GM12878 (cell line): ENCODE results near the gene SULT2A1. TPM values are rescaled to one million over a fixed set of nuclear protein-coding genes. Genes with fewer than 3 reads are reported as not detected.

Experiments
- ATAC-seq: fragments of 200-7000 bp; cut with Tn5 transposase; 3 replicates; pipeline ENCODE4 v1.9.1; 2020; ENCODE audit warnings: mild to moderate bottlenecking, moderate library complexity
- BruUV-seq: library from RNA; stranded (reverse); fragments of 400-500 nt; replicated peaks from 2 replicates; lab custom pipeline; 2021; lab: Mats Ljungman, UMichigan
- CTCF ChIA-PET: fragments of 300-600 bp; sonication (Branson Sonifier 250); formaldehyde crosslinking; extraction: SDS; loops from one replicate; lab custom pipeline; 2021; ENCODE audit warnings: inconsistent platforms; lab: Yijun Ruan, JAX
- POLR2A ChIA-PET: fragments of 350-600 bp; formaldehyde crosslinking; extraction: SDS; loops from one replicate; lab custom pipeline; 2021; ENCODE audit warnings: inconsistent platforms; lab: Charles Lee
- RAD21 ChIA-PET: fragments of 300-600 bp; sonication (Branson Sonifier 250); formaldehyde crosslinking; loops from one replicate; lab custom pipeline; 2023; ENCODE audit warnings: antibody characterized with exemption; ENCODE audit not compliant: unreplicated experiment; lab: Charles Lee
- SMC1A ChIA-PET: fragments of 300-600 bp; sonication (Branson Sonifier 250); formaldehyde crosslinking; loops from one replicate; lab custom pipeline; 2023; ENCODE audit not compliant: unreplicated experiment, uncharacterized antibody; lab: Charles Lee
- DNase-seq: peaks from one replicate; pipeline ENCODE4 v3.0.0-alpha.2; 2011; ENCODE audit warnings: low read depth, low spot score
- FAIRE-seq: peaks from 3 replicates; lab custom pipeline; 2011; peaks lifted over from hg19 to GRCh38; lab: Jason Lieb, UNC
- H2AFZ ChIP-seq: 2 replicates; pipeline ENCODE4 v1.6.0; 2011; ENCODE audit warnings: low read depth, low read length, control low read depth; ENCODE audit not compliant: control insufficient read depth
- H3K27ac ChIP-seq: 2 replicates; pipeline ENCODE4 v1.5.1; 2011; ENCODE audit warnings: control low read depth; ENCODE audit not compliant: control insufficient read depth, insufficient read depth
- H3K27me3 ChIP-seq, 2 experiments: replicated peaks in 1 of 2; 2 replicates each; pipeline versions ENCODE4 v1.6.0 to v1.6.1; 2011; ENCODE audit warnings: low read length in 1 of 2; ENCODE audit not compliant: control insufficient read depth in 2 of 2, insufficient read depth in 2 of 2
- H3K36me3 ChIP-seq, 2 experiments: 2 replicates each; pipeline ENCODE4 v1.5.1; 2011; ENCODE audit warnings: low read length in 1 of 2; ENCODE audit not compliant: control insufficient read depth in 2 of 2, insufficient read depth in 2 of 2
- H3K4me1 ChIP-seq: 2 replicates; pipeline ENCODE4 v1.6.1; 2011; ENCODE audit warnings: mild to moderate bottlenecking, low read length, moderate library complexity, mixed read lengths; ENCODE audit not compliant: control insufficient read depth, insufficient read depth
- H3K4me2 ChIP-seq: 2 replicates; pipeline ENCODE4 v1.6.0; 2011; ENCODE audit warnings: control low read depth; ENCODE audit not compliant: control insufficient read depth, insufficient read depth
- H3K4me3 ChIP-seq: fragments of 200-600 bp; sonication (generic); 2 replicates; pipeline ENCODE4 v1.5.1; 2016
- H3K79me2 ChIP-seq: 2 replicates; pipeline ENCODE4 v1.6.0; 2011; ENCODE audit warnings: low read length; ENCODE audit not compliant: control insufficient read depth, insufficient read depth
- H3K9ac ChIP-seq: 2 replicates; pipeline ENCODE4 v1.8.0; 2011; ENCODE audit warnings: low read length, control low read depth, mixed read lengths; ENCODE audit not compliant: control insufficient read depth, insufficient read depth
- H3K9me3 ChIP-seq: replicated peaks from 3 replicates; pipeline ENCODE4 v1.5.1; 2011; ENCODE audit warnings: mild to moderate bottlenecking, low read length; ENCODE audit not compliant: control insufficient read depth, insufficient read depth
- H4K20me1 ChIP-seq: 2 replicates; pipeline ENCODE4 v1.6.0; 2011; ENCODE audit not compliant: control insufficient read depth, insufficient read depth
- ATF7 ChIP-seq: fragments of 450-650 bp; IDR thresholded peaks from 2 replicates; pipeline ENCODE4 v1.6.1; 2016; ENCODE audit warnings: low read depth, mild to moderate bottlenecking
- ESRRA ChIP-seq: IDR thresholded peaks from 2 replicates; pipeline ENCODE4 v1.6.1; 2012; ENCODE audit warnings: mild to moderate bottlenecking, low read length, improper control_type of control experiment
- HDAC2 ChIP-seq: fragments of 200-600 bp; sonication (generic); IDR thresholded peaks from 2 replicates; pipeline ENCODE4 v1.6.1; 2017
- NBN ChIP-seq: fragments of 450-650 bp; IDR thresholded peaks from 2 replicates; pipeline ENCODE4 v1.6.1; 2016
- NFYB ChIP-seq: IDR thresholded peaks from 2 replicates; pipeline ENCODE4 v1.6.1; 2011; ENCODE audit warnings: low read depth, mild to moderate bottlenecking, low read length, improper control_type of control experiment, moderate library complexity; ENCODE audit not compliant: insufficient read depth
- PAX5 ChIP-seq: IDR thresholded peaks from 2 replicates; pipeline ENCODE4 v1.6.1; 2011; ENCODE audit warnings: low read depth, low read length, borderline replicate concordance
- SP1 ChIP-seq: IDR thresholded peaks from one replicate; pipeline ENCODE4 v1.6.1; 2011; ENCODE audit warnings: low read depth, low read length
- SUZ12 ChIP-seq: fragments of 200-600 bp; sonication (generic); IDR thresholded peaks from one replicate; pipeline ENCODE4 v1.6.1; 2018; ENCODE audit warnings: antibody characterized with exemption, mild to moderate bottlenecking; ENCODE audit not compliant: unreplicated experiment
- ZNF217 ChIP-seq: fragments of 450-650 bp; IDR thresholded peaks from 2 replicates; pipeline ENCODE4 v1.6.1; 2017; ENCODE audit warnings: antibody characterized with exemption, mild to moderate bottlenecking
- ZNF622 ChIP-seq: fragments of 450-650 bp; IDR thresholded peaks from 2 replicates; pipeline ENCODE4 v1.6.1; 2017; ENCODE audit warnings: mild to moderate bottlenecking, inconsistent platforms
- WGBS: methylation state at CpG from one replicate; pipeline ENCODE4 v1.1.6; 2016; ENCODE audit warnings: low lambda C conversion rate; ENCODE audit not compliant: insufficient replicate concordance, insufficient coverage; ENCODE audit errors: missing lambda C conversion rate; 5-methylcytosine and 5-hydroxymethylcytosine counted together
- in situ Hi-C: fragments of 300-500 bp; cut with MboI; formaldehyde crosslinking; loops from 9 replicates; pipeline ENCODE4 v1.14.3; 2018; ENCODE audit warnings: mixed read lengths
- intact Hi-C: fragments of 100-400 bp; cut with micrococcal nuclease; formaldehyde crosslinking; loops from one replicate; pipeline ENCODE4 v1.14.2; 2022; ENCODE audit not compliant: unreplicated experiment
- polyA plus RNA-seq, 11 experiments: library from polyadenylated mRNA; depleted of rRNA in 4 of 11; unstranded in 6 of 11; stranded (reverse) in 5 of 11; fragments of >200 nt; fragmentation: Nextera tagmentation in 4 of 11; fragmentation: Illumina TruSeq in 1 of 11; extraction: Ambion mirVana in 4 of 11; extraction: Trizol in 1 of 11; gene quantifications; 1 replicate in 1 of 11; 2 replicates in 10 of 11; pipeline versions ENCODE4 v1.2.1 to v1.2.3, GENCODE V29; 2011 to 2016; ENCODE audit warnings: inconsistent platforms in 2 of 11, missing spikeins in 2 of 11, low read depth in 1 of 11
- total RNA-seq, 4 experiments: library from RNA; depleted of rRNA in 3 of 4; stranded (reverse); fragments of >200 nt in 3 of 4; fragmentation: Illumina TruSeq in 1 of 4; extraction: Trizol in 1 of 4; gene quantifications; 2 replicates each; pipeline versions ENCODE4 v1.2.1 to v1.2.3, GENCODE V29; 2013 to 2021
- TF ChIP-seq, protein P1 (sequence below): fragments of 450-650 bp; IDR thresholded peaks from 2 replicates; pipeline ENCODE4 v1.6.1; 2016; ENCODE audit warnings: mild to moderate bottlenecking, moderate library complexity, borderline replicate concordance
- TF ChIP-seq, protein P2 (sequence below): IDR thresholded peaks from 2 replicates; pipeline ENCODE4 v1.6.1; 2011; ENCODE audit warnings: low read depth, mild to moderate bottlenecking, low read length, moderate library complexity, borderline replicate concordance; ENCODE audit errors: extremely low read depth
- TF ChIP-seq, protein P3 (sequence below): fragments of 150-350 bp; IDR thresholded peaks from 2 replicates; pipeline ENCODE4 v1.6.1; 2014; ENCODE audit warnings: mild to moderate bottlenecking, low read depth, low read length
- TF ChIP-seq, protein P4 (sequence below): IDR thresholded peaks from 2 replicates; pipeline ENCODE4 v1.6.1; 2011; ENCODE audit warnings: low read depth, low read length, improper control_type of control experiment, borderline replicate concordance

SULT2A1 gene
- total and polyA plus RNA-seq, 10 of the 15 experiments (the other 5 are each of a cell fraction or from before 2014, with no cell fraction given) = 0.13 TPM; not detected in 9

DNA sequence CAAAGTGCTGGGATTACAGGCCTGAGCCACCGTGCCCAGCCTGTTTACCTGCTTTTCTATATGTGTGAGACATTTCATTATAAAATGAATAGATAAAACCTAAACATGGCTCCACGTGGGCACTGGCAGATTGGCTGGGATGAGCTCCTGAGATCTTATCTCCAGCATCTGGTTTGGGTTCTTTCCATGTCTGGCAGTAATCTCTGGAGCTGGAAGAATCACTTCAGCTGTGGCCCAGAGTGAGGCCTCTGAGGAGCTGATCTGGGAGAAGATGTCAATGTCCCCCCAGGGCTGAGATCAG is 5.5 kb upstream of the SULT2A1 start:
- Histone ChIP-seq H4K20me1 (no peaks in the 10 kb centered on the region), H3K9ac (no peak overlapping the region), H3K4me1 (no peaks in the 10 kb centered on the region), H3K79me2 (no peaks in the 10 kb centered on the region), H3K27ac (no peak overlapping the region), H3K9me3 (no peaks in the 10 kb centered on the region; the same call in 2 of the 3 replicates)
- RAD21 ChIA-PET = no interaction called here
- POLR2A ChIA-PET = no interaction called here
- CTCF ChIA-PET = no interaction called here
- BruUV-seq = no TSS peak
- TF ChIP-seq, protein P1, sequence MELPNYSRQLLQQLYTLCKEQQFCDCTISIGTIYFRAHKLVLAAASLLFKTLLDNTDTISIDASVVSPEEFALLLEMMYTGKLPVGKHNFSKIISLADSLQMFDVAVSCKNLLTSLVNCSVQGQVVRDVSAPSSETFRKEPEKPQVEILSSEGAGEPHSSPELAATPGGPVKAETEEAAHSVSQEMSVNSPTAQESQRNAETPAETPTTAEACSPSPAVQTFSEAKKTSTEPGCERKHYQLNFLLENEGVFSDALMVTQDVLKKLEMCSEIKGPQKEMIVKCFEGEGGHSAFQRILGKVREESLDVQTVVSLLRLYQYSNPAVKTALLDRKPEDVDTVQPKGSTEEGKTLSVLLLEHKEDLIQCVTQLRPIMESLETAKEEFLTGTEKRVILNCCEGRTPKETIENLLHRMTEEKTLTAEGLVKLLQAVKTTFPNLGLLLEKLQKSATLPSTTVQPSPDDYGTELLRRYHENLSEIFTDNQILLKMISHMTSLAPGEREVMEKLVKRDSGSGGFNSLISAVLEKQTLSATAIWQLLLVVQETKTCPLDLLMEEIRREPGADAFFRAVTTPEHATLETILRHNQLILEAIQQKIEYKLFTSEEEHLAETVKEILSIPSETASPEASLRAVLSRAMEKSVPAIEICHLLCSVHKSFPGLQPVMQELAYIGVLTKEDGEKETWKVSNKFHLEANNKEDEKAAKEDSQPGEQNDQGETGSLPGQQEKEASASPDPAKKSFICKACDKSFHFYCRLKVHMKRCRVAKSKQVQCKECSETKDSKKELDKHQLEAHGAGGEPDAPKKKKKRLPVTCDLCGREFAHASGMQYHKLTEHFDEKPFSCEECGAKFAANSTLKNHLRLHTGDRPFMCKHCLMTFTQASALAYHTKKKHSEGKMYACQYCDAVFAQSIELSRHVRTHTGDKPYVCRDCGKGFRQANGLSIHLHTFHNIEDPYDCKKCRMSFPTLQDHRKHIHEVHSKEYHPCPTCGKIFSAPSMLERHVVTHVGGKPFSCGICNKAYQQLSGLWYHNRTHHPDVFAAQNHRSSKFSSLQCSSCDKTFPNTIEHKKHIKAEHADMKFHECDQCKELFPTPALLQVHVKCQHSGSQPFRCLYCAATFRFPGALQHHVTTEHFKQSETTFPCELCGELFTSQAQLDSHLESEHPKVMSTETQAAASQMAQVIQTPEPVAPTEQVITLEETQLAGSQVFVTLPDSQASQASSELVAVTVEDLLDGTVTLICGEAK = no peak
- TF ChIP-seq ZNF622 = no peak
- no peak for TF ChIP-seq ZNF217
- TF ChIP-seq SUZ12 = no peak
- no peak for TF ChIP-seq NBN
- TF ChIP-seq, protein P2, sequence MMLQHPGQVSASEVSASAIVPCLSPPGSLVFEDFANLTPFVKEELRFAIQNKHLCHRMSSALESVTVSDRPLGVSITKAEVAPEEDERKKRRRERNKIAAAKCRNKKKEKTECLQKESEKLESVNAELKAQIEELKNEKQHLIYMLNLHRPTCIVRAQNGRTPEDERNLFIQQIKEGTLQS = no peak
- no peak for TF ChIP-seq ESRRA
- TF ChIP-seq SP1 = no peak
- no peak for TF ChIP-seq ATF7
- TF ChIP-seq, protein P3, sequence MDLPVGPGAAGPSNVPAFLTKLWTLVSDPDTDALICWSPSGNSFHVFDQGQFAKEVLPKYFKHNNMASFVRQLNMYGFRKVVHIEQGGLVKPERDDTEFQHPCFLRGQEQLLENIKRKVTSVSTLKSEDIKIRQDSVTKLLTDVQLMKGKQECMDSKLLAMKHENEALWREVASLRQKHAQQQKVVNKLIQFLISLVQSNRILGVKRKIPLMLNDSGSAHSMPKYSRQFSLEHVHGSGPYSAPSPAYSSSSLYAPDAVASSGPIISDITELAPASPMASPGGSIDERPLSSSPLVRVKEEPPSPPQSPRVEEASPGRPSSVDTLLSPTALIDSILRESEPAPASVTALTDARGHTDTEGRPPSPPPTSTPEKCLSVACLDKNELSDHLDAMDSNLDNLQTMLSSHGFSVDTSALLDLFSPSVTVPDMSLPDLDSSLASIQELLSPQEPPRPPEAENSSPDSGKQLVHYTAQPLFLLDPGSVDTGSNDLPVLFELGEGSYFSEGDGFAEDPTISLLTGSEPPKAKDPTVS = no peak
- no peak for TF ChIP-seq PAX5
- TF ChIP-seq, protein P4, sequence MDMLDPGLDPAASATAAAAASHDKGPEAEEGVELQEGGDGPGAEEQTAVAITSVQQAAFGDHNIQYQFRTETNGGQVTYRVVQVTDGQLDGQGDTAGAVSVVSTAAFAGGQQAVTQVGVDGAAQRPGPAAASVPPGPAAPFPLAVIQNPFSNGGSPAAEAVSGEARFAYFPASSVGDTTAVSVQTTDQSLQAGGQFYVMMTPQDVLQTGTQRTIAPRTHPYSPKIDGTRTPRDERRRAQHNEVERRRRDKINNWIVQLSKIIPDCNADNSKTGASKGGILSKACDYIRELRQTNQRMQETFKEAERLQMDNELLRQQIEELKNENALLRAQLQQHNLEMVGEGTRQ = no peak
- no peak for TF ChIP-seq NFYB
- TF ChIP-seq HDAC2 = no peak
- TF ChIP-seq, all 136 proteins: peak for 0
- no peaks in the 10 kb centered on the region for H3K27me3 ChIP-seq
- 5% methylated on average over 2 of the region's 2 CpGs for WGBS
- intact Hi-C loops (no loop called here), in situ Hi-C loops (no loop called here)
- SMC1A ChIA-PET = no interaction called here
- H3K4me3 ChIP-seq = no peak overlapping the region
- no peak for DNase-seq
- no peak overlapping the region for H3K4me2 ChIP-seq
- no peaks in the 10 kb centered on the region for H3K36me3 ChIP-seq
- FAIRE-seq = no peak
- ATAC-seq = no peak
- no peak overlapping the region for H2AFZ ChIP-seq
